Measurements from ENCODE around the gene PGF. TPM values are rescaled to one million over a fixed set of nuclear protein-coding genes. Genes with fewer than 3 reads are reported as not detected.

PGF gene
- total RNA-seq, 1 experiment from 2014 or later = 6.4 TPM

DNA sequence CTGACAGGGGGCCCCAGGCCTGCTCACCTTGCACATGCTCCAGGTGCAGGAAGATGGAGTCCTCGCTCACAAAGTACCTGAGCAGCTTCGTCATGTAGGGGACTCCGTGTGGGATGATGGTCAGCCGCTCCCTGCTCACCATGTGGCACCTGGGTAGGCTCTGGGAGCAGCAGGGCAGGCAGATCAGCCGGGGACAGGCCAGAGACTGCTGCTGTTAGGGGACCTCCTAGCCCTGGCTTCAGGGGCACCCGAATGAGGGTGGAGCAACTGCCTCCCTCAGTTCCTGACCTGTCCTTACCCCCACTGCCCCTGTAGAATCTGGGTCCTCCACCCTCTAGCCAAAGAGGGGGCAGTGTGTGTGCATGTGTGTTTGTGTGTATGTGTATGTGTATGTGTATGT lies 44.2 kb downstream of the PGF start:
- Histone ChIP-seq H3K27ac (ENCODE audit: low read depth, low read length) (no peak overlapping the region; the same call in 1 of the 2 replicates), H3K79me2 (ENCODE audit: insufficient read depth, low read length) (no peaks in the 10 kb centered on the region), H3K4me1 (ENCODE audit: control insufficient read depth in 1 of 2, insufficient read depth in 2 of 2, low read length in 2 of 2) (peaks cover 10 to 21% of the 10 kb centered on the region in 2 experiments; a peak in 3 of 4 replicates), H3K4me2 (ENCODE audit: low read length) (peak overlapping the region; percentile 39; the same call in 1 of the 2 replicates), H3K36me3 (ENCODE audit: control insufficient read depth in 1 of 2, insufficient read depth in 2 of 2, low read length in 2 of 2) (no peaks in the 10 kb centered on the region; a peak in 2 of 4 replicates), H4K20me1 (ENCODE audit: insufficient read depth) (no peaks in the 10 kb centered on the region), H3K9ac (ENCODE audit: low read length) (no peak overlapping the region), H3K9me3 (ENCODE audit: control insufficient read depth in 1 of 2, insufficient read depth in 1 of 2, low read depth in 1 of 2, low read length in 2 of 2) (no peaks in the 10 kb centered on the region), H3K4me3 (replicated peaks in 1 of 2; ENCODE audit: low read depth in 1 of 2, low read length in 2 of 2) (no peak overlapping the region), H3K9me2 (ENCODE audit: insufficient read depth) (no peaks in the 10 kb centered on the region), H2AFZ (ENCODE audit: low read depth, low read length, poor library complexity, severe bottlenecking) (no peak overlapping the region), H3K27me3 (ENCODE audit: insufficient read depth, low read length) (no peaks in the 10 kb centered on the region)
- RAD21 ChIA-PET (ENCODE audit: low non-redundant PET in 1 of 2, low total read pairs in 2 of 2, uncharacterized antibody in 2 of 2, unreplicated experiment in 2 of 2) = no interaction called here
- BruUV-seq (replicated peaks) = no TSS peak
- TF ChIP-seq YY1 (IDR thresholded peaks at IDR 0.05; ENCODE audit: extremely low read depth, insufficient replicate concordance, low read depth, low read length) (no peak), ZFX (IDR thresholded peaks at IDR 0.05) (no peak), EGR1 (IDR thresholded peaks at IDR 0.05; ENCODE audit: low read depth) (no peak), CBX3 (IDR thresholded peaks at IDR 0.05; ENCODE audit: low read depth) (no peak), POLR2A (IDR thresholded peaks at IDR 0.05; ENCODE audit: borderline replicate concordance, extremely low read depth, insufficient read depth, insufficient read length) (no peak), SRF (IDR thresholded peaks at IDR 0.05; ENCODE audit: low read depth) (no peak), JUND (IDR thresholded peaks at IDR 0.05) (no peak), SP1 (IDR thresholded peaks at IDR 0.05; ENCODE audit: low read depth) (no peak), SIN3A (IDR thresholded peaks at IDR 0.05; ENCODE audit: low read depth) (no peak), POLR2AphosphoS5 (IDR thresholded peaks at IDR 0.05; ENCODE audit: low read depth, low read length) (no peak), EZH2phosphoT487 (IDR thresholded peaks at IDR 0.05; ENCODE audit: borderline replicate concordance) (no peak), ZNF274 (IDR thresholded peaks at IDR 0.05; ENCODE audit: low read depth, low read length) (no peak), CEBPB (IDR thresholded peaks at IDR 0.05; ENCODE audit: low read depth) (no peak), EZH2 (IDR thresholded peaks at IDR 0.05) (no peak)
- TF ChIP-seq, protein P1, sequence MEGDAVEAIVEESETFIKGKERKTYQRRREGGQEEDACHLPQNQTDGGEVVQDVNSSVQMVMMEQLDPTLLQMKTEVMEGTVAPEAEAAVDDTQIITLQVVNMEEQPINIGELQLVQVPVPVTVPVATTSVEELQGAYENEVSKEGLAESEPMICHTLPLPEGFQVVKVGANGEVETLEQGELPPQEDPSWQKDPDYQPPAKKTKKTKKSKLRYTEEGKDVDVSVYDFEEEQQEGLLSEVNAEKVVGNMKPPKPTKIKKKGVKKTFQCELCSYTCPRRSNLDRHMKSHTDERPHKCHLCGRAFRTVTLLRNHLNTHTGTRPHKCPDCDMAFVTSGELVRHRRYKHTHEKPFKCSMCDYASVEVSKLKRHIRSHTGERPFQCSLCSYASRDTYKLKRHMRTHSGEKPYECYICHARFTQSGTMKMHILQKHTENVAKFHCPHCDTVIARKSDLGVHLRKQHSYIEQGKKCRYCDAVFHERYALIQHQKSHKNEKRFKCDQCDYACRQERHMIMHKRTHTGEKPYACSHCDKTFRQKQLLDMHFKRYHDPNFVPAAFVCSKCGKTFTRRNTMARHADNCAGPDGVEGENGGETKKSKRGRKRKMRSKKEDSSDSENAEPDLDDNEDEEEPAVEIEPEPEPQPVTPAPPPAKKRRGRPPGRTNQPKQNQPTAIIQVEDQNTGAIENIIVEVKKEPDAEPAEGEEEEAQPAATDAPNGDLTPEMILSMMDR (IDR thresholded peaks at IDR 0.05 in 2 of 3, conservative IDR thresholded peaks at IDR 0.05 in 1 of 3; ENCODE audit: borderline replicate concordance in 1 of 3, insufficient read depth in 1 of 3, low read depth in 2 of 3, low read length in 2 of 3) = no peak
- TF ChIP-seq, protein P2, sequence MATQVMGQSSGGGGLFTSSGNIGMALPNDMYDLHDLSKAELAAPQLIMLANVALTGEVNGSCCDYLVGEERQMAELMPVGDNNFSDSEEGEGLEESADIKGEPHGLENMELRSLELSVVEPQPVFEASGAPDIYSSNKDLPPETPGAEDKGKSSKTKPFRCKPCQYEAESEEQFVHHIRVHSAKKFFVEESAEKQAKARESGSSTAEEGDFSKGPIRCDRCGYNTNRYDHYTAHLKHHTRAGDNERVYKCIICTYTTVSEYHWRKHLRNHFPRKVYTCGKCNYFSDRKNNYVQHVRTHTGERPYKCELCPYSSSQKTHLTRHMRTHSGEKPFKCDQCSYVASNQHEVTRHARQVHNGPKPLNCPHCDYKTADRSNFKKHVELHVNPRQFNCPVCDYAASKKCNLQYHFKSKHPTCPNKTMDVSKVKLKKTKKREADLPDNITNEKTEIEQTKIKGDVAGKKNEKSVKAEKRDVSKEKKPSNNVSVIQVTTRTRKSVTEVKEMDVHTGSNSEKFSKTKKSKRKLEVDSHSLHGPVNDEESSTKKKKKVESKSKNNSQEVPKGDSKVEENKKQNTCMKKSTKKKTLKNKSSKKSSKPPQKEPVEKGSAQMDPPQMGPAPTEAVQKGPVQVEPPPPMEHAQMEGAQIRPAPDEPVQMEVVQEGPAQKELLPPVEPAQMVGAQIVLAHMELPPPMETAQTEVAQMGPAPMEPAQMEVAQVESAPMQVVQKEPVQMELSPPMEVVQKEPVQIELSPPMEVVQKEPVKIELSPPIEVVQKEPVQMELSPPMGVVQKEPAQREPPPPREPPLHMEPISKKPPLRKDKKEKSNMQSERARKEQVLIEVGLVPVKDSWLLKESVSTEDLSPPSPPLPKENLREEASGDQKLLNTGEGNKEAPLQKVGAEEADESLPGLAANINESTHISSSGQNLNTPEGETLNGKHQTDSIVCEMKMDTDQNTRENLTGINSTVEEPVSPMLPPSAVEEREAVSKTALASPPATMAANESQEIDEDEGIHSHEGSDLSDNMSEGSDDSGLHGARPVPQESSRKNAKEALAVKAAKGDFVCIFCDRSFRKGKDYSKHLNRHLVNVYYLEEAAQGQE (IDR thresholded peaks at IDR 0.05; ENCODE audit: low read depth) = no peak
- TF ChIP-seq, protein P3, sequence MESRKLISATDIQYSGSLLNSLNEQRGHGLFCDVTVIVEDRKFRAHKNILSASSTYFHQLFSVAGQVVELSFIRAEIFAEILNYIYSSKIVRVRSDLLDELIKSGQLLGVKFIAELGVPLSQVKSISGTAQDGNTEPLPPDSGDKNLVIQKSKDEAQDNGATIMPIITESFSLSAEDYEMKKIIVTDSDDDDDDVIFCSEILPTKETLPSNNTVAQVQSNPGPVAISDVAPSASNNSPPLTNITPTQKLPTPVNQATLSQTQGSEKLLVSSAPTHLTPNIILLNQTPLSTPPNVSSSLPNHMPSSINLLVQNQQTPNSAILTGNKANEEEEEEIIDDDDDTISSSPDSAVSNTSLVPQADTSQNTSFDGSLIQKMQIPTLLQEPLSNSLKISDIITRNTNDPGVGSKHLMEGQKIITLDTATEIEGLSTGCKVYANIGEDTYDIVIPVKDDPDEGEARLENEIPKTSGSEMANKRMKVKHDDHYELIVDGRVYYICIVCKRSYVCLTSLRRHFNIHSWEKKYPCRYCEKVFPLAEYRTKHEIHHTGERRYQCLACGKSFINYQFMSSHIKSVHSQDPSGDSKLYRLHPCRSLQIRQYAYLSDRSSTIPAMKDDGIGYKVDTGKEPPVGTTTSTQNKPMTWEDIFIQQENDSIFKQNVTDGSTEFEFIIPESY (IDR thresholded peaks at IDR 0.05; ENCODE audit: extremely low read depth, insufficient replicate concordance, low read length) = no peak
- POLR2A ChIA-PET = no interaction called here
- DNase-seq (ENCODE audit: low read depth, low spot score) (no peak), ATAC-seq (0 out of 2 replicates have a peak, but pooled peaks have one; percentile 7)
- intact Hi-C loops (cut with micrococcal nuclease) = no loop called here
- CTCF ChIA-PET = interaction anchor here (0.6 to 2.3 kb wide), 3 partner anchors 12 to 50 kb away, joined by 3 to 7 read pairs (median 5); partner anchors contain the start of gene RPS6KL1
